GM12878 (cell line): ENCODE results near the gene MYPN. TPM values are rescaled to one million over a fixed set of nuclear protein-coding genes. Genes with fewer than 3 reads are reported as not detected.

ENCODE experiments used
- ATAC-seq: fragments of 200-7000 bp; cut with Tn5 transposase; 3 replicates; pipeline ENCODE4 v1.9.1; 2020; ENCODE audit warnings: mild to moderate bottlenecking, moderate library complexity
- BruUV-seq: library from RNA; stranded (reverse); fragments of 400-500 nt; replicated peaks from 2 replicates; lab custom pipeline; 2021; lab: Mats Ljungman, UMichigan
- CTCF ChIA-PET: fragments of 300-600 bp; sonication (Branson Sonifier 250); formaldehyde crosslinking; extraction: SDS; loops from one replicate; lab custom pipeline; 2021; ENCODE audit warnings: inconsistent platforms; lab: Yijun Ruan, JAX
- POLR2A ChIA-PET: fragments of 350-600 bp; formaldehyde crosslinking; extraction: SDS; loops from one replicate; lab custom pipeline; 2021; ENCODE audit warnings: inconsistent platforms; lab: Charles Lee
- RAD21 ChIA-PET: fragments of 300-600 bp; sonication (Branson Sonifier 250); formaldehyde crosslinking; loops from one replicate; lab custom pipeline; 2023; ENCODE audit warnings: antibody characterized with exemption; ENCODE audit not compliant: unreplicated experiment; lab: Charles Lee
- SMC1A ChIA-PET: fragments of 300-600 bp; sonication (Branson Sonifier 250); formaldehyde crosslinking; loops from one replicate; lab custom pipeline; 2023; ENCODE audit not compliant: unreplicated experiment, uncharacterized antibody; lab: Charles Lee
- DNase-seq: peaks from one replicate; pipeline ENCODE4 v3.0.0-alpha.2; 2011; ENCODE audit warnings: low read depth, low spot score
- FAIRE-seq: peaks from 3 replicates; lab custom pipeline; 2011; peaks lifted over from hg19 to GRCh38; lab: Jason Lieb, UNC
- H2AFZ ChIP-seq: 2 replicates; pipeline ENCODE4 v1.6.0; 2011; ENCODE audit warnings: low read depth, low read length, control low read depth; ENCODE audit not compliant: control insufficient read depth
- H3K27ac ChIP-seq: 2 replicates; pipeline ENCODE4 v1.5.1; 2011; ENCODE audit warnings: control low read depth; ENCODE audit not compliant: control insufficient read depth, insufficient read depth
- H3K27me3 ChIP-seq, 2 experiments: replicated peaks in 1 of 2; 2 replicates each; pipeline versions ENCODE4 v1.6.0 to v1.6.1; 2011; ENCODE audit warnings: low read length in 1 of 2; ENCODE audit not compliant: control insufficient read depth in 2 of 2, insufficient read depth in 2 of 2
- H3K36me3 ChIP-seq, 2 experiments: 2 replicates each; pipeline ENCODE4 v1.5.1; 2011; ENCODE audit warnings: low read length in 1 of 2; ENCODE audit not compliant: control insufficient read depth in 2 of 2, insufficient read depth in 2 of 2
- H3K4me1 ChIP-seq: 2 replicates; pipeline ENCODE4 v1.6.1; 2011; ENCODE audit warnings: mild to moderate bottlenecking, low read length, moderate library complexity, mixed read lengths; ENCODE audit not compliant: control insufficient read depth, insufficient read depth
- H3K4me2 ChIP-seq: 2 replicates; pipeline ENCODE4 v1.6.0; 2011; ENCODE audit warnings: control low read depth; ENCODE audit not compliant: control insufficient read depth, insufficient read depth
- H3K4me3 ChIP-seq: fragments of 200-600 bp; sonication (generic); 2 replicates; pipeline ENCODE4 v1.5.1; 2016
- H3K79me2 ChIP-seq: 2 replicates; pipeline ENCODE4 v1.6.0; 2011; ENCODE audit warnings: low read length; ENCODE audit not compliant: control insufficient read depth, insufficient read depth
- H3K9ac ChIP-seq: 2 replicates; pipeline ENCODE4 v1.8.0; 2011; ENCODE audit warnings: low read length, control low read depth, mixed read lengths; ENCODE audit not compliant: control insufficient read depth, insufficient read depth
- H3K9me3 ChIP-seq: replicated peaks from 3 replicates; pipeline ENCODE4 v1.5.1; 2011; ENCODE audit warnings: mild to moderate bottlenecking, low read length; ENCODE audit not compliant: control insufficient read depth, insufficient read depth
- H4K20me1 ChIP-seq: 2 replicates; pipeline ENCODE4 v1.6.0; 2011; ENCODE audit not compliant: control insufficient read depth, insufficient read depth
- CBX5 ChIP-seq: sonication (generic); IDR thresholded peaks from 2 replicates; pipeline ENCODE4 v1.6.1; 2016; ENCODE audit warnings: low read depth, moderate library complexity, mild to moderate bottlenecking, inconsistent platforms
- JUNB ChIP-seq: IDR thresholded peaks from 2 replicates; pipeline ENCODE4 v1.6.1; 2016; ENCODE audit warnings: antibody characterized with exemption, mild to moderate bottlenecking
- MYC ChIP-seq: IDR thresholded peaks from 2 replicates; pipeline ENCODE4 v1.6.1; 2011; ENCODE audit warnings: mild to moderate bottlenecking, low read length, moderate library complexity, inconsistent platforms; ENCODE audit not compliant: insufficient read depth, insufficient replicate concordance, insufficient read length, severe bottlenecking
- NRF1 ChIP-seq: conservative IDR thresholded peaks from 2 replicates; pipeline ENCODE4 v1.6.1; 2011; ENCODE audit warnings: mild to moderate bottlenecking, low read depth, low read length, improper control_type of control experiment
- SIX5 ChIP-seq: IDR thresholded peaks from 2 replicates; pipeline ENCODE4 v1.6.1; 2011; ENCODE audit warnings: mild to moderate bottlenecking, low read depth, low read length, moderate library complexity; ENCODE audit not compliant: severe bottlenecking
- WGBS: methylation state at CpG from one replicate; pipeline ENCODE4 v1.1.6; 2016; ENCODE audit warnings: low lambda C conversion rate; ENCODE audit not compliant: insufficient replicate concordance, insufficient coverage; ENCODE audit errors: missing lambda C conversion rate; 5-methylcytosine and 5-hydroxymethylcytosine counted together
- in situ Hi-C: fragments of 300-500 bp; cut with MboI; formaldehyde crosslinking; loops from 9 replicates; pipeline ENCODE4 v1.14.3; 2018; ENCODE audit warnings: mixed read lengths
- intact Hi-C: fragments of 100-400 bp; cut with micrococcal nuclease; formaldehyde crosslinking; loops from one replicate; pipeline ENCODE4 v1.14.2; 2022; ENCODE audit not compliant: unreplicated experiment
- polyA plus RNA-seq, 11 experiments: library from polyadenylated mRNA; depleted of rRNA in 4 of 11; unstranded in 6 of 11; stranded (reverse) in 5 of 11; fragments of >200 nt; fragmentation: Nextera tagmentation in 4 of 11; fragmentation: Illumina TruSeq in 1 of 11; extraction: Ambion mirVana in 4 of 11; extraction: Trizol in 1 of 11; gene quantifications; 1 replicate in 1 of 11; 2 replicates in 10 of 11; pipeline versions ENCODE4 v1.2.1 to v1.2.3, GENCODE V29; 2011 to 2016; ENCODE audit warnings: inconsistent platforms in 2 of 11, missing spikeins in 2 of 11, low read depth in 1 of 11
- total RNA-seq, 4 experiments: library from RNA; depleted of rRNA in 3 of 4; stranded (reverse); fragments of >200 nt in 3 of 4; fragmentation: Illumina TruSeq in 1 of 4; extraction: Trizol in 1 of 4; gene quantifications; 2 replicates each; pipeline versions ENCODE4 v1.2.1 to v1.2.3, GENCODE V29; 2013 to 2021
- TF ChIP-seq, protein P1 (sequence below): IDR thresholded peaks from 2 replicates; pipeline ENCODE4 v1.6.1; 2012; ENCODE audit warnings: mild to moderate bottlenecking, low read depth, low read length
- TF ChIP-seq, protein P2 (sequence below): fragments of 450-650 bp; IDR thresholded peaks from 2 replicates; pipeline ENCODE4 v1.6.1; 2014; ENCODE audit warnings: mild to moderate bottlenecking
- TF ChIP-seq, protein P3 (sequence below): fragments of 450-650 bp; formaldehyde crosslinking; IDR thresholded peaks from 2 replicates; pipeline ENCODE4 v1.4.0; 2020; ENCODE audit warnings: mild to moderate bottlenecking, moderate library complexity
- TF ChIP-seq, protein P4 (sequence below): fragments of 450-650 bp; IDR thresholded peaks from 2 replicates; pipeline ENCODE4 v1.6.1; 2017; ENCODE audit warnings: mild to moderate bottlenecking

The MYPN gene
- total and polyA plus RNA-seq, 10 of the 15 experiments (the other 5 are each of a cell fraction or from before 2014, with no cell fraction given), result 0.01 to 0.02 TPM; not detected in 8

GRCh38 chr10:68079434-68079833, 29.9 kb upstream of the MYPN start:
- DNase-seq (no peak), FAIRE-seq (no peak), ATAC-seq (no peak)
- in situ Hi-C loops (no loop called here), intact Hi-C loops (loop anchor here (10.0 kb wide), 2 partner anchors 195 to 225 kb away; partner anchors contain the start of gene SIRT1)
- Histone ChIP-seq H3K4me2 (no peak overlapping the region), H3K79me2 (peaks cover 7% of the 10 kb centered on the region), H3K27me3 (no peaks in the 10 kb centered on the region; a peak in 1 of 4 replicates), H2AFZ (no peak overlapping the region), H3K36me3 (no peaks in the 10 kb centered on the region), H3K9me3 (no peaks in the 10 kb centered on the region), H3K27ac (no peak overlapping the region), H3K4me1 (0 out of 2 replicates have a peak, but pooled peaks cover 3% of the 10 kb centered on the region), H3K4me3 (no peak overlapping the region), H3K9ac (no peak overlapping the region), H4K20me1 (no peaks in the 10 kb centered on the region)
- POLR2A ChIA-PET, result no interaction called here
- SMC1A ChIA-PET, result no interaction called here
- RAD21 ChIA-PET, result no interaction called here
- 93% methylated on average over 1 of the region's 1 CpG for WGBS
- CTCF ChIA-PET, result no interaction called here
- no TSS peak for BruUV-seq
- TF ChIP-seq, protein P1, sequence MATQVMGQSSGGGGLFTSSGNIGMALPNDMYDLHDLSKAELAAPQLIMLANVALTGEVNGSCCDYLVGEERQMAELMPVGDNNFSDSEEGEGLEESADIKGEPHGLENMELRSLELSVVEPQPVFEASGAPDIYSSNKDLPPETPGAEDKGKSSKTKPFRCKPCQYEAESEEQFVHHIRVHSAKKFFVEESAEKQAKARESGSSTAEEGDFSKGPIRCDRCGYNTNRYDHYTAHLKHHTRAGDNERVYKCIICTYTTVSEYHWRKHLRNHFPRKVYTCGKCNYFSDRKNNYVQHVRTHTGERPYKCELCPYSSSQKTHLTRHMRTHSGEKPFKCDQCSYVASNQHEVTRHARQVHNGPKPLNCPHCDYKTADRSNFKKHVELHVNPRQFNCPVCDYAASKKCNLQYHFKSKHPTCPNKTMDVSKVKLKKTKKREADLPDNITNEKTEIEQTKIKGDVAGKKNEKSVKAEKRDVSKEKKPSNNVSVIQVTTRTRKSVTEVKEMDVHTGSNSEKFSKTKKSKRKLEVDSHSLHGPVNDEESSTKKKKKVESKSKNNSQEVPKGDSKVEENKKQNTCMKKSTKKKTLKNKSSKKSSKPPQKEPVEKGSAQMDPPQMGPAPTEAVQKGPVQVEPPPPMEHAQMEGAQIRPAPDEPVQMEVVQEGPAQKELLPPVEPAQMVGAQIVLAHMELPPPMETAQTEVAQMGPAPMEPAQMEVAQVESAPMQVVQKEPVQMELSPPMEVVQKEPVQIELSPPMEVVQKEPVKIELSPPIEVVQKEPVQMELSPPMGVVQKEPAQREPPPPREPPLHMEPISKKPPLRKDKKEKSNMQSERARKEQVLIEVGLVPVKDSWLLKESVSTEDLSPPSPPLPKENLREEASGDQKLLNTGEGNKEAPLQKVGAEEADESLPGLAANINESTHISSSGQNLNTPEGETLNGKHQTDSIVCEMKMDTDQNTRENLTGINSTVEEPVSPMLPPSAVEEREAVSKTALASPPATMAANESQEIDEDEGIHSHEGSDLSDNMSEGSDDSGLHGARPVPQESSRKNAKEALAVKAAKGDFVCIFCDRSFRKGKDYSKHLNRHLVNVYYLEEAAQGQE, result no peak
- TF ChIP-seq, protein P2, sequence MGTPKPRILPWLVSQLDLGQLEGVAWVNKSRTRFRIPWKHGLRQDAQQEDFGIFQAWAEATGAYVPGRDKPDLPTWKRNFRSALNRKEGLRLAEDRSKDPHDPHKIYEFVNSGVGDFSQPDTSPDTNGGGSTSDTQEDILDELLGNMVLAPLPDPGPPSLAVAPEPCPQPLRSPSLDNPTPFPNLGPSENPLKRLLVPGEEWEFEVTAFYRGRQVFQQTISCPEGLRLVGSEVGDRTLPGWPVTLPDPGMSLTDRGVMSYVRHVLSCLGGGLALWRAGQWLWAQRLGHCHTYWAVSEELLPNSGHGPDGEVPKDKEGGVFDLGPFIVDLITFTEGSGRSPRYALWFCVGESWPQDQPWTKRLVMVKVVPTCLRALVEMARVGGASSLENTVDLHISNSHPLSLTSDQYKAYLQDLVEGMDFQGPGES, result no peak
- TF ChIP-seq MYC, result no peak
- TF ChIP-seq, protein P3, sequence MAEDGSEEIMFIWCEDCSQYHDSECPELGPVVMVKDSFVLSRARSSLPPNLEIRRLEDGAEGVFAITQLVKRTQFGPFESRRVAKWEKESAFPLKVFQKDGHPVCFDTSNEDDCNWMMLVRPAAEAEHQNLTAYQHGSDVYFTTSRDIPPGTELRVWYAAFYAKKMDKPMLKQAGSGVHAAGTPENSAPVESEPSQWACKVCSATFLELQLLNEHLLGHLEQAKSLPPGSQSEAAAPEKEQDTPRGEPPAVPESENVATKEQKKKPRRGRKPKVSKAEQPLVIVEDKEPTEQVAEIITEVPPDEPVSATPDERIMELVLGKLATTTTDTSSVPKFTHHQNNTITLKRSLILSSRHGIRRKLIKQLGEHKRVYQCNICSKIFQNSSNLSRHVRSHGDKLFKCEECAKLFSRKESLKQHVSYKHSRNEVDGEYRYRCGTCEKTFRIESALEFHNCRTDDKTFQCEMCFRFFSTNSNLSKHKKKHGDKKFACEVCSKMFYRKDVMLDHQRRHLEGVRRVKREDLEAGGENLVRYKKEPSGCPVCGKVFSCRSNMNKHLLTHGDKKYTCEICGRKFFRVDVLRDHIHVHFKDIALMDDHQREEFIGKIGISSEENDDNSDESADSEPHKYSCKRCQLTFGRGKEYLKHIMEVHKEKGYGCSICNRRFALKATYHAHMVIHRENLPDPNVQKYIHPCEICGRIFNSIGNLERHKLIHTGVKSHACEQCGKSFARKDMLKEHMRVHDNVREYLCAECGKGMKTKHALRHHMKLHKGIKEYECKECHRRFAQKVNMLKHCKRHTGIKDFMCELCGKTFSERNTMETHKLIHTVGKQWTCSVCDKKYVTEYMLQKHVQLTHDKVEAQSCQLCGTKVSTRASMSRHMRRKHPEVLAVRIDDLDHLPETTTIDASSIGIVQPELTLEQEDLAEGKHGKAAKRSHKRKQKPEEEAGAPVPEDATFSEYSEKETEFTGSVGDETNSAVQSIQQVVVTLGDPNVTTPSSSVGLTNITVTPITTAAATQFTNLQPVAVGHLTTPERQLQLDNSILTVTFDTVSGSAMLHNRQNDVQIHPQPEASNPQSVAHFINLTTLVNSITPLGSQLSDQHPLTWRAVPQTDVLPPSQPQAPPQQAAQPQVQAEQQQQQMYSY (CRISPR knock-in tag), result no peak
- TF ChIP-seq CBX5, result no peak
- TF ChIP-seq, protein P4, sequence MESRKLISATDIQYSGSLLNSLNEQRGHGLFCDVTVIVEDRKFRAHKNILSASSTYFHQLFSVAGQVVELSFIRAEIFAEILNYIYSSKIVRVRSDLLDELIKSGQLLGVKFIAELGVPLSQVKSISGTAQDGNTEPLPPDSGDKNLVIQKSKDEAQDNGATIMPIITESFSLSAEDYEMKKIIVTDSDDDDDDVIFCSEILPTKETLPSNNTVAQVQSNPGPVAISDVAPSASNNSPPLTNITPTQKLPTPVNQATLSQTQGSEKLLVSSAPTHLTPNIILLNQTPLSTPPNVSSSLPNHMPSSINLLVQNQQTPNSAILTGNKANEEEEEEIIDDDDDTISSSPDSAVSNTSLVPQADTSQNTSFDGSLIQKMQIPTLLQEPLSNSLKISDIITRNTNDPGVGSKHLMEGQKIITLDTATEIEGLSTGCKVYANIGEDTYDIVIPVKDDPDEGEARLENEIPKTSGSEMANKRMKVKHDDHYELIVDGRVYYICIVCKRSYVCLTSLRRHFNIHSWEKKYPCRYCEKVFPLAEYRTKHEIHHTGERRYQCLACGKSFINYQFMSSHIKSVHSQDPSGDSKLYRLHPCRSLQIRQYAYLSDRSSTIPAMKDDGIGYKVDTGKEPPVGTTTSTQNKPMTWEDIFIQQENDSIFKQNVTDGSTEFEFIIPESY, result no peak
- TF ChIP-seq NRF1, result no peak
- no peak for TF ChIP-seq SIX5
- no peak for TF ChIP-seq JUNB
